Stimulated activated CD4-positive, alpha-beta T cell treated with anti-CD3 and anti-CD28 coated beads, Interleukin-15, amount 100 ng/mL, for 24 hours (primary cell): ENCODE data around the gene ARHGEF11.

Source experiments
- DNase-seq: peaks from one replicate; pipeline ENCODE4 v3.0.0-alpha.2; 2020

The ARHGEF11 gene

GRCh38 chr1:157050836-157051235 lies 5.3 kb upstream of the ARHGEF11 start:
- no peak for DNase-seq

DNA sequence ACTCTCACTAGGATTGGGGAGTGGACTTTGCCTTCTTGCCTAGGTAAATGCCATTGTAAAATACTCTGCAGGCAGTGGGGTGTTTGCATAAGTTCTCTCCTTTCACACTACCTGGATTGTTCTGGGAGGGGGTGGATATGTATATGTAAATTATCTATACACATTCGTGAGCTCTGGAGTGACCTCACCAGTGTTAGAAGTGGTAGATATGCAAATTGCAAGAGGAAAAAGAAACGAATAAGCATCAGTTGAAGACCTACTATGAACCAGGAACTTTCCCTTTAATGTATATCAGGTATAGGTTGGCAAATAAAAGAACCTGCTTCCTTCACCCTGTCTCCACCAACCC lies 1.5 kb upstream of the ARHGEF11 start:
- DNase-seq: no peak

DNA sequence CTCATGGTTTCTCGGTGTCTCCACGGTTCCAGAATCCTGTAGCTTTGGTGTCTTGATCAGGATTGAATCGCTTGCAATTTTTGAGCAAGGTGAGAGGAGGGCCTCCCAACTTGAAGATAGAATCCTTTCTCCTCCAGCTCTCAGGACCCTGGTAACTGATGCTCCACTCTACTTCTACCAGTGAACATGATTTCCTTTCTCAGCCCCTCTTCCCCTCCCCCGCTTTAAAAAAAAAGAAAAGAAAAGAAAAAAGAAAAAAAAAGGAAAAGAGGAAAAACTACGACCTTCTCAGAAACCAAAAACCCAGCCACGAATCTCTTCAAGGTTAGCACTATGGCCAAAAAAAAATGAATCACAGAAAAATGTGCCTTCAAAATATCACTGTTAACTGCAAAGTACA lies 1.2 kb downstream of the ARHGEF11 start:
- no peak for DNase-seq

DNA sequence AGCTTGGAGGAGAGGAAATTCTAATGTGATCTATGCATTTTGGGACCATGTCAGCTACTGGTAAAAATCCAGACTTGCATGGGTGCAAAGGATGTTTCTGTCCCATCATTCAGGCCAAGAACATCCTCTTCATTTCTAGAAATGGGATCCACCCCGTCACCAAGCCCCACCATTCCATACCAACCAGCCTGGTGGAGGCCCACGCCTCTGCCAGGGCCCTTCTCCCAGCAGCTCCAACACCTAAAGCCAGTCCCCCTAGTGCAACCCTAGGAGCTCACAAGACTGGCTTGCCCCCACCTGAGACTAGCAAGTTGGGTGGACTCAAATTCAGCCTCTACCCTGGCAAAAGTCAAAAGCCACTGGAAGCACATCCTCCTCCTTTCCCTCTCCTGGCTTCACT lies 1.9 kb downstream of the ARHGEF11 start:
- no peak for DNase-seq

GRCh38 chr1:157042846-157043245 lies 2.7 kb downstream of the ARHGEF11 start:
- DNase-seq: no peak

DNA sequence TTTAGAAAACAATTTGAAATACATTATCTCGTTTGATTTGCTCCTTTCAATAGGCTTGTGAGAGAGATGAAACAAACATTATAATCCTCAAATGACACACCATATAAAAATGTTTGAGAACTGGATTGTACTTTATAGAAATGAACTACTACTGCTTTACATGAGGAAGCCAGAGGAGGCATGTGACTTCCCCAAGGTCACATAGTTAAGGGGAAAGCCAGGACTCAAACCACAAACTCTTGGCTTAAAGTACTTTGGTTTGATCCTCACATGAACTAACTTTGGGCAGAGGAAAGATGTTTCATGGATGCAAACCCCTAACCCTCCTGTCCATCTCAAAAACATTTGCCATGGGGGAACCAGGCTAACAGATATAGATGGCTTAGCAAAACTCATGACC lies 4.7 kb downstream of the ARHGEF11 start:
- DNase-seq: no peak

DNA sequence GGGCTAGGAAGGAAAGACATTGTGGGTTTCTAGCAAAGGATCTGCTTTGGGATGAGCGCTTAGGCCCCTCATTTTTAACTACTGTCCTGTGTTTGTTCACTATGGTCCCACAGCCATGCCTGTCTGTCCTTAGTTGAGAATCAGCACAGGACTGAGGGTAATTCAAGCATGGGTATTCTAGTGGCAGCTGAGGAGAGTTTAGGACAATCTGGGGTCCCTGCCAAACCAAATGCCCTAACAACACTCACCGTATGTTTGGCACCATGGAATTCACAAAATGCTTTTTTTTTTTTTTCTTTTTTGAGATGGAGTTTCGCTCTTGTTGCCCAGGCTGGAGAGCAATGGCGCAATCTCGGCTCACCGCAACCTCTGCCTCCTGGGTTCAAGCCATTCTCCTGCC lies 10.4 kb downstream of the ARHGEF11 start:
- DNase-seq: no peak

DNA sequence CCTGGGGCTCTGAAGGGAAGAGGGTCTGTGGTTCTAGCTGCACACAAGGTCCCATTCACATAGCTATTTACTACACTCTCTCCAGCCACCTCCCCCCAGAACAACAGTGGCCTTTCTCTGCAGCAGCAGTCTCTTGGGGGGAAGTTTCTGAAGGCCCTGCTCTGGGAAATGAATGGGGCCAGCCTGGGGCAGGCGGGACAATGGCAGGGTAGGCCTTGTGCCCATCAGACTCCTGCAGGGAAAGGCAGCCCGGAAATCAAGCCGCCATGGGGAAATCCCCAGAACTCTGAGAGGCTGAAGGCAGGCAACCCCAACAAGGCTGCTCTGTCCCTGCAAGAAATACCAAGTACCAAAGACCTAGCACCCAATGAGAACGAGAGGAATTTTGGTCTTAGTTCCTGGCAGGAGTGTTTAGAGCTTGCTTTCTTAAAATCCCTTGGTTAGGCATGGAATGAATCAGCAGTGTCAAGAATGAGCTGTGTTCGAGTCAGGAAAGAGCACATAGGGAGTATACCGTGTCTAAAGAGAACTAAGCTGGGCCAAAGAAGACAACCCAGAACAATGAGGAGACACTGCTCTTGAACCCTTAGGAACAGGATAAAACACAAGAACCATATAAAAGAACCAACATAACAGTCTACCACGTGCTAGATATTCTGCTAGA lies 11.3 kb downstream of the ARHGEF11 start:
- DNase-seq: no peak

- DNase-seq: no peak
Measured at GRCh38 chr1:157033357-157033876, 12.1 kb downstream of the ARHGEF11 start.

GRCh38 chr1:157032303-157032702 lies 13.2 kb downstream of the ARHGEF11 start:
- no peak for DNase-seq

DNA sequence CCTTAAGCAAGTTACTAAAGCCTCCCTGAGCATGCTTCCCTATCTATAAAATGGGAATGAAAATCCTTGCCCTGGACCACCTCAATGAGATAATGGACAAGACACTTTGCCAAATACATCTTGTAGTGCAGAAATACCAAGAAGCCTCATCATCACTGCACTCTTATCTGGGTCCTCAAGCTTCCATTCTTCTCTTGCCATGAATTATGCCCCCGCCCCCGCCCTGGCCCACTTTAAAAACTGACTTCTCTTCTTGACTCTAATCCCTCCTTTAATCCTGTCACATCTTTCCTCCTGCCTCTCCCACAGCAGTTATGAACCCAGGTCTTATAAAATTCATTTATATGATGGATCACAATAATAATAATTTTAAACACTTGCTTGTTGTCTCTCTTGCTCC lies 14.8 kb downstream of the ARHGEF11 start:
- DNase-seq: no peak

DNA sequence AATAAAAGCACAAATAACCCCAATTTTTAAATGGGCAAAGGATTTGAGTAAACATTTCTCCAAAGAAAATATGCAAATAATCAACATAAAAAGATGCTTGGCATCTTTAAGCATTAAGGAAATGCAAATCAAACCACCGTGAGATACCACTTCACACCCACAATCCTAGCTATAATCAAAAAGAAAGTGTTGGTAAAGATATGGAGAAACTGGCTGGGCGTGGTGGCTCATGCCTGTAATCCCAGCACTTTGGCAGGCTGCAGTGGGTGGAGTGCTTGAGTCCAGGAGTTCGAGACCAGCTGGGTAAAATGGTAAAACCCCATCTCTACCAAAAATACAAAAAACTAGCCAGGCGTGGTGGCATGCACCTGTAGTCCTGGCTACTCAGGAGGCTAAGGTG lies 16.9 kb downstream of the ARHGEF11 start:
- no peak for DNase-seq

GRCh38 chr1:157025856-157026255 lies 19.7 kb downstream of the ARHGEF11 start:
- DNase-seq: no peak

- DNase-seq: no peak
Measured at GRCh38 chr1:157025385-157025784, 20.2 kb downstream of the ARHGEF11 start.

- no peak for DNase-seq
Measured at GRCh38 chr1:157021688-157022087, 23.9 kb downstream of the ARHGEF11 start.

DNA sequence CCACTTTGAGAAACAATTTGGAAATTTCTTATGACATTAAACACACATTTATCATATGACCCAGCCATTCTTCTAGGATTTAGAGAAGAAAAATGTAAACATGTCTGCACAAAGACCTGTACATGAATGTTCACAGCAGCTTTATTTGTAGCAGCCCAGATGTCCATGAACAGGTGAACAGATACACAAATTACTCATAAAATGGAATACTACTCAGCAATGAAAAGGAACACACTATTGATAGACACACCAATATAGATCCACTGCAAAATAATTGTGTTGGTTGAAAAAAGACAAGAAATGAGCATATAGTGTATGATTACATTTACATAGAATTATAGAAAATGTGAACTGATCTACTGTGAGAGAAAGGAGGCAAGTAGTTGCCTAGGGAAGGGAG lies 26.1 kb downstream of the ARHGEF11 start:
- DNase-seq: no peak

DNA sequence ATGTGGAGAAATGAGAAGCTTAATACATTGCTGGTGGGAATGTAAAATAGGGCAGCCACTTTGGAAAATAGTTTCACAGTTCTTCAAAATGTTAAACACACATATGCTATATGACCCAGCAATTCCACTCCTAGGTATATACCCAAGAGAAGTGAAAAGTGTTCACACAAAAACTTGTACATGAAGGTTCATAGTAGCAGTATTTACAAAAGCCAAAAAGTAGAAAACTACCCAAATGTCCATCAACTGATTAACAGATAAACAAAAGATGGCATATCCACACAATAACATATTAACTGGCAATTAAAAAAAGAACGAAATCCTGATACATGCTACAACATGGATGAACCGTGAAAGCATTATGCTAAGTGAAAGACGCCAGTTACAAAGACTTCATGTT lies 33.7 kb downstream of the ARHGEF11 start:
- DNase-seq: no peak

GRCh38 chr1:157008502-157008901 lies 37.0 kb downstream of the ARHGEF11 start:
- no peak for DNase-seq

DNA sequence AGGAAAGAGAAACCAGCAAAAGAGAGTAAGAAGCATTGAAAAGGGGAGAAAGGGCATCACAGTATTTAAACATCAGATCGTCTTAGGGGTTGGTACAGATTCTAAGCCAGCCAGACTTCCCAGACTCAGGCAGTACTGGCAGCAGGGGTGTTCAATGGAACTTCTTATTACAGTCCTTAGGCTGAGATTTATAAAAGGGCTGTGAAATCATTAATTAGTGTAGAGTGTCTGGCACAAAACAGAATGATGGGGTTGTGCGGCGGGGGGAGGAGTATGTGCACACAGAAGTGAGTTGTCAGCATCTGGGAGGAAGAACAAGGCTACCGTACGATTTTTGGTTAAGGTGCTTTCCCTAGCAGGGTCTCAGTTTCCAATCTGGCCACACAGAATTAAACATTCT lies 38.2 kb downstream of the ARHGEF11 start:
- no peak for DNase-seq

DNA sequence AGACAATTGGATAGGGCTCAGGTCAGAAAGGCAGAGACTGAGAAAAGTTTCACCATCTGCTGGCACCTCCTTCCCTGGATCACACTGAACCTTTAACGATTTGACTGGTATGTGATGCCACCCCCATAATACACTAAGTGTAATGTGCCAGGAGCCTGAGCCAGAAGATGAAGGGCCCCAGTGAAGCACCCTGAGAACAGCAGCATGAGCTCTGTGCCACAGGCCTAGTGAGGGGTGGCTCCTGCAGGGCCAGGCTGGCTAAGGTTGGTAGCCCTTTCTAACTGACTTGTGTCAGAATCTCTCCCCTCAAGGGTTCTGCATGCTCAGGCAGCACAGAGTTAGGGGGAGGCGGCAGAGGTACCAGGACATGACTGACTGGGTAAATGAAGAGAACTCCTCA lies 38.9 kb downstream of the ARHGEF11 start:
- no peak for DNase-seq

DNA sequence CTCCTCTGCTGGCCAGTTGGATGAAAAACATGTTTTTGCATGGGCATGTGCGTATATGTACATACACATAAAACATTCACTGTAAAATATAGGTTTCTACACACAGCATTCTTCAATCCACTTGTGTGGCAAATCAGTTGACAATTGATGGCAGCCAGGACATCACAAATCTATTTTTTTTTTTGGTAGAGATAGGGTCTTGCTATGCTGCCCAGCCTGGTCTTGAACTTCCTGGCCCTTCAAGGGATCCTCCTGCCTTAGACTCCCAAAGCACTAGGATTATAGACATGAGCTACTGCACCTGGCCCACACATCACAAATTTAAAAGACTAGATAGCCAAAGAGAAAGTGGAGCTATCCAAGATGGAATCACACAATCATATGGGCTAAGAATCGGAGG lies 39.6 kb downstream of the ARHGEF11 start:
- no peak for DNase-seq

DNA sequence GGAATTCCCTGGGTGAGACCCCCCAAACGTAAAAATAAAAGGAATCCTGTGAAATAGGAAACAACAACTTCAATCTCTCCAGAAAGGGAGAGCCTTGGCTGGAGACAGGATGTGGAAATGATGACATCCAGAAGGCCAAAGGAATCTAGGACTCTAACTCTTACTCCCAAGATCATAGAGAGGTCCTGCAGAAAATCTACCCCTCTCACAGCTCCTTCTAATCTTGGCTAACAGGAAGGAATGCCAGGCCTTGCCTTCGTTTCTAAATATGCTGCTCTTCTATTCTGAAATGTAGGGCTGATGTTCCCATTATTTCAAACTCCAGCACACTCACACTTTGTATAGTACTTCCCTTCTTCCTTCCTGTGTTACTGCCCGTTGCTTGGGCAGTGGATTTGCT lies 40.7 kb downstream of the ARHGEF11 start:
- no peak for DNase-seq

GRCh38 chr1:157004327-157004726 lies 41.2 kb downstream of the ARHGEF11 start:
- DNase-seq: no peak

GRCh38 chr1:157001304-157001703 lies 44.2 kb downstream of the ARHGEF11 start:
- DNase-seq: no peak

- no peak for DNase-seq
Measured at GRCh38 chr1:157000686-157001085, 44.9 kb downstream of the ARHGEF11 start.
